HAP-1 (cell line): ENCODE measurements around the gene SKP1.
"Not testable (repeated sequence)": the region's sequence is repeated elsewhere in the genome, so short reads cannot be mapped to it uniquely, and the experiment has no call there.

ENCODE experiments used
- DNase-seq, 2 experiments: peaks; one replicate each; pipeline ENCODE4 v3.0.0-alpha.2; 2016 to 2020; ENCODE audit warnings: low spot score in 2 of 2
- H3K27me3 ChIP-seq: fragments of 250-450 bp; sonication (Bioruptor Pico); 2 replicates; pipeline ENCODE4 v1.5.1; 2020; ENCODE audit warnings: low read depth, mild to moderate bottlenecking, moderate library complexity
- H3K36me3 ChIP-seq: fragments of 250-450 bp; sonication (Bioruptor Pico); replicated peaks from 2 replicates; pipeline ENCODE4 v1.5.1; 2020; ENCODE audit warnings: mild to moderate bottlenecking
- H3K4me1 ChIP-seq: fragments of 250-450 bp; sonication (Bioruptor Pico); 2 replicates; pipeline ENCODE4 v1.5.1; 2020; ENCODE audit warnings: mild to moderate bottlenecking
- H3K4me3 ChIP-seq: fragments of 250-450 bp; sonication (Bioruptor Pico); 2 replicates; pipeline ENCODE4 v1.5.1; 2020; ENCODE audit warnings: mild to moderate bottlenecking, moderate library complexity
- H3K9me3 ChIP-seq: fragments of 250-450 bp; sonication (Bioruptor Pico); 2 replicates; pipeline ENCODE4 v1.5.1; 2020; ENCODE audit warnings: mild to moderate bottlenecking, moderate library complexity
- in situ Hi-C: fragments of 300-500 bp; cut with MboI; formaldehyde crosslinking; loops from 3 replicates; pipeline ENCODE4 v1.14.3; 2020; ENCODE audit warnings: low sequenced_read_pairs, inconsistent platforms, mixed read lengths

SKP1 gene

DNA sequence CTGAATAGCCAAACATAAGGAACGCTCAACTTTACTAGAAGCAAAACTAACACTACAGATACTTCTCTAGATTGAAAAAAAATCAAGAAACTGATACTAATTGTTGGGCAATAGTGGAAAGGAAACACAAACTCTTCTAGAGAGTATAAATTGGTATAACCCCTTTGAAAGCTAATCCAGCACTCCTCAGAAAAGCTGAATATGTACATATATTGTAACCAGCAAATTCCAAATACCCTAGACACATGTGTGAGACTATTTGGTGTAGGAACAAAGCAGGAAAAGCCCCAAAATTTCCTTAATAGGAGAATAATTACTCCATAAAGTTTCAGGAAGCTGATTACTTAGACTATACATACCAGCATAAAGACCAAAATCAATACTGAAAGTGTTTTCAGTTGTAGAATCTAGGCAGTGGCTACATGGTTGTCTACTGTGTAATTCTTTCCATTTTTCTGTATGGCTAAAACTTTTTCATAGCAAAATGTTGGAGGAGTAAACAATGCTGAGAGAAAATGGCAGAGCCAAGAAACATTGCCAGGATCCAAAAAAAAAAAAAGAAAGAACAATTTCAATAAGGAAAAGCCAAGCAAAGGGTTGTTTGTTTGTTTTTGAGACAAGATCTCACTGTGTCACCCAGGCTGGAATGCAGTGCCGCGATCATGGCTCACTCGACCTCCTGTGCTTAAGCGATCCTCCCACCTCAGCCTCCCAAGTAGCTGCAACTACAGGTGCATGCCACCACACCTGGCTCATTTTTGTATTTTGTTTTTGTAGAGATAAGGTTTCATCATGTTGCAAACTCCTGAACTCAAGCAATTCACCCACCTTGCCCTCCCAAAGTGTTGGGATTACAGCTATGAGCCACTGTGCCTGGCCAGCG, 15.0 kb downstream of the SKP1 start:
- H3K4me3 ChIP-seq, result no peak overlapping the region
- no peaks in the 10 kb centered on the region for H3K9me3 ChIP-seq
- H3K36me3 ChIP-seq, result peaks cover 63% of the 10 kb centered on the region
- no peak for DNase-seq
- H3K27me3 ChIP-seq, result no peaks in the 10 kb centered on the region
- H3K4me1 ChIP-seq, result no peaks in the 10 kb centered on the region
- in situ Hi-C loops, result no loop called here

DNA sequence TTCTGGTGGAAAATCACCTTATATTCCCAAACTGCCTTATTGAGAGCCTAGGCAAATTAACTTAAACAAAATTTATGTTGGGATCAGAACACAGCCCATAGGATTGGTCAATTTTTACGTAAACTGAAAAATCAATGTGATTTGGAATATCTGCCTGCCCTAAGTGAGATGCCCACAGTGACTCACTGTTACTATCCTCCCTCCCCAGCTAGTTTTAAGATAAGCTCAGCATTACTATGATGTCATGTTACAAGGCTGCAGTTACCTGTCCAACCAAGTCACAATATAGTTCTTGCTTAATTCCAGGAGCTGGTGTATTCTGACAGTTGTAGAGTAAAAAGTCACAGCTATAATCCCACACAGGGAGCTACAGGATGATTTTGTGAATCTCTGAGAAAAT, 23.1 kb downstream of the SKP1 start:
- Histone ChIP-seq H3K27me3 (no peaks in the 10 kb centered on the region), H3K9me3 (no peaks in the 10 kb centered on the region), H3K36me3 (peaks cover 88% of the 10 kb centered on the region), H3K4me3 (no peak overlapping the region), H3K4me1 (no peaks in the 10 kb centered on the region)
- no peak for DNase-seq
- in situ Hi-C loops, result no loop called here

DNA sequence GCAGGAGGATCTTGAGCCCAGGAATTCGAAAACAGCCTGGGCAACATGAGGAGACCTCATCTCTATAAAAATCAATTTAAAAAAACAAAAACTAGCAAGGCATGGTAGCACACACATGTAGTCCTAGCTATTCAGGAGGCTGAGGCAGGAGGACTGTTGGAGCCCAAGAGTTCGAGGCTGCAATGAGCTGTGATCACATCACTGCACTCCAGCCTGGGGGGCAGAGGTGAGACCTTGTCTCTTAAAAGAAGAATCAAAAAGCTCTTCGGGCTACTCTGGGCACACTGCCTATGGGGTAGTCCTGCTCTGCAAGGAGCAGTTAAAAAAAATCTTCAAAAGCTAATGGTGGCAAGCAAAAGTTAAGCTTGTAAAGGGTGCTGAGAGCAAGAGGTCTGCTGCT, 23.5 kb downstream of the SKP1 start:
- no peak for DNase-seq
- H3K4me3 ChIP-seq, result no peak overlapping the region
- in situ Hi-C loops, result no loop called here
- H3K27me3 ChIP-seq, result no peaks in the 10 kb centered on the region
- no peaks in the 10 kb centered on the region for H3K4me1 ChIP-seq
- no peaks in the 10 kb centered on the region for H3K9me3 ChIP-seq
- H3K36me3 ChIP-seq, result peaks cover 88% of the 10 kb centered on the region

DNA sequence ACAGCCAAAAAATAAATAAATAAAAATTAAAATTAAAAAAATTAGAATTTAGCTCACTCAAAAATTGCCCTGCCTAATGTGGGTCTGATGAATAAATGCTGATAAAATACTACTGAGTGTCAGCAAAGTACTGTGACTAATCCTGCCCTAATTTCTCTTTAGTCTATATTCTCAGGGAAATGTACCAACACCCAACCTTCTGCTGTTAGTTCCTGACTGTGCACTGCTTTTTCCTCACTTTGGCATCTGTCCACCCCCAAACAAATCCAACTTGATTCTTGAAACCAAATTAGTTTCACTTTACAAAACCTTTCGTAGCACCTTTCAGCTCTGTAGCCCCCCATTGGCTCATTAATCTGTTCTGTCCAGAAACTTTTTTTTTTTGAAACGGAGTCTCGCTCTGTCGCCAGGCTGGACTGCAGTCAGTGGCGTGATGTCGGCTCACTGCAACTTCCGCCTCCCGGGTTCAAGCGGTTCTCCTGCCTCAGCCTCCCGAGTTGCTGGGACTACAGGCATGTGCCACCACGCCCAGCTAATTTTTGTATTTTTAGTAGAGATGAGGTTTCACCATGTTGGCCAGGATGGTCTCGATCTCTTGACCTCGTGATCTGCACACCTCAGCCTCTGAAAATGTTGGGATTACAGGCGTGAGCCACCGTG, 24.4 kb downstream of the SKP1 start:
- H3K4me1 ChIP-seq, in situ Hi-C loops, H3K27me3 ChIP-seq, H3K9me3 ChIP-seq, DNase-seq, H3K4me3 ChIP-seq: not testable (repeated sequence)
- peaks cover 85% of the 10 kb centered on the region for H3K36me3 ChIP-seq

DNA sequence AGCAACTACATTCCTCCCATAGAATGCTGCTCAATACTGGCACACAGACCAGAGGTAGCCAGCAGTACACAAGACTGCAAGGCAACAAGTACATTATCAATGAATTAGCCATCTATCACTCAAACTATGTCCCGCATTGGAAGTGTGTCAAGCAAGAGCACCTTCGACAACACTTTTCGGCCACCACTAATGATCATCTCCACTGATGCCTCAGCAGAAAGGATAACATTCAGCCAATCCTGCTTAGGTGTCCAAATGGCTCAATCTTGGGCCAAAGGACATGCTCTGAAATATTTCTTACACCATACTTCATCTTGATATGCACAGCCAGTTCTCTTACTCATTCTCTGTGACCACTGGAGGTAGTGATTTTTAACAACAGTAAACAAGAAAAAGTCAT, 25.0 kb downstream of the SKP1 start:
- Histone ChIP-seq H3K4me1 (no peaks in the 10 kb centered on the region), H3K4me3 (no peak overlapping the region), H3K9me3 (no peaks in the 10 kb centered on the region), H3K27me3 (no peaks in the 10 kb centered on the region), H3K36me3 (peaks cover 85% of the 10 kb centered on the region)
- DNase-seq, result no peak
- in situ Hi-C loops, result no loop called here

DNA sequence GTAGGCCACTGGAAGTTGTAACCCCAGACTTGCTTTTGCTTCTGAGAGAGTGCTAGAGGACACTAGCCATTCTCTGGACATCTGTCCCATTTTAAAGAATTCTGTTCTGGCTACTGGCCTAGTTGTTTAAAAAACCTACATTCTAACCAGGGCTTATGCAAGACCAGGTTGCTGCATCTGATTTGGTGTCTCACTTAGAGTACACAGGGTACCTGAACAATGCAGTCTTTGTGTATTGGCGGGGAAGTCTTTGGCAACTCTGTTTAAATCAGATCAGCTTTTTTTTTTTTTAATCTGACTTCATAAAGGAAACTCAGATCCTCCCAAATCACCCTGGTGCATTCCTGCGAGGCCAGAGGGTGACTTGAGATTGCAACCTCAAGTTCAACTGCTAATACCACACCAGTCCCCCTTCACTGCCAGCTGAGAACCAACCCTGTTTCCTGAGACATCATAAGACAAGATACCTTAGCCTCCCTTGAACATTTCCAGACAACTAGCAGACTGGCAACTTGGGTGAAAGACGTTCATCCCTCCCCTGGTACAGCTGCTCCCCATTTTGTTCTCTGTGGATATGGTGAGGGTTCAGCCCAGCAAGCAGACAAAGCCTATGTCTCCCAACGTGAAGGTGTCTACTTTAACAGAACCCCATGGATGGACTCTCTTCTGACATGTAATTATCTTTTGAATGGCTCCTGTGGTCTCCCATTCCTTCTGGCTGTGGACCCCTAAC, 27.0 kb downstream of the SKP1 start:
- Histone ChIP-seq H3K4me1 (no peaks in the 10 kb centered on the region), H3K36me3 (peaks cover 81% of the 10 kb centered on the region), H3K9me3 (no peaks in the 10 kb centered on the region), H3K4me3 (no peak overlapping the region), H3K27me3 (no peaks in the 10 kb centered on the region)
- DNase-seq, result no peak
- in situ Hi-C loops, result no loop called here

DNA sequence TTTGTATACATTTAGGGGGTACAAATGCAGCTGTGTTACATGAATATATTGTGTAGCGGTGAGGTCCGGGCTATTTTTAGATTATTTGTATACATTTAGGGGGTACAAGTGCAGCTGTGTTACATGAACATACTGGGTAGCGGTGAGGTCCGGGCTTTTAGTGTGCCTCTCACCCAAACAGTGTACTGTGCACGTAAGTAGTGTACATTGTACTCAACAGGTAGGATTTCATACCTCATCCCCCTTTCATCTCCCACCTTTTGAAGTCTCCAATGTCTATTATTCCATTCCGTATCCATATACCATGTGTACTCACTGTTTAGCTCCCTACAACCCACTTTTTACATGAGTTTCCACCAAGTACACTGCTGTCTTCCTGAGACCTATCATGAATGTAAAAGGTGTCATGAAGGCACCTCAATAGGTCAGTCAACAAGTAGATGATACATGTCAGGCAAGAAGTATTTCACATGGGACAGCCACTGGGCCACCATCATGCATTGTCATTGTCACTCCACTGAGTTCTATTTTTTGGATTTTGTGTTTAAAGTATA, 27.7 kb downstream of the SKP1 start:
- Histone ChIP-seq H3K4me1 (no peaks in the 10 kb centered on the region), H3K36me3 (peaks cover 86% of the 10 kb centered on the region), H3K27me3 (no peaks in the 10 kb centered on the region), H3K4me3 (no peak overlapping the region), H3K9me3 (no peaks in the 10 kb centered on the region)
- in situ Hi-C loops, result no loop called here
- no peak for DNase-seq

DNA sequence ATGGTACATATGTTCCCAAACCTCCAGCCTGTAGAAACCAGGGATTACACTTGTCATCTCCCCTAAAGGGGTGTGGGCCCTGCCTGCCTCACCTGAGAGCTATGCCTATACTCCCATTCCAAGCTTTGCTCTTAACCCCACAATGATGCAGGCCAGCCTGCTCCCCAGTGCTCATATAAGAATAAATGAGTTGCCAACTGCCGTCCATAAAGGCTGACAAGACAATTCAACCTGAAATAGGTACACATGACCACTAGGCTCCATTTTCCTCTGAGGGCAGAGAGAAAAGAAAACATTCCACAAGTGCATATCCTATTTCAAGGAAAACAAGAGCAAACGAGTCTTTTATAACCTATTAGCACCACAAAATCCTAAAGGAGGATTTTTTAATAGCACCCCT, 28.4 kb downstream of the SKP1 start:
- Histone ChIP-seq H3K36me3 (peaks cover 86% of the 10 kb centered on the region), H3K9me3 (no peaks in the 10 kb centered on the region), H3K4me3 (no peak overlapping the region), H3K27me3 (no peaks in the 10 kb centered on the region), H3K4me1 (no peaks in the 10 kb centered on the region)
- DNase-seq, result no peak
- in situ Hi-C loops, result no loop called here

DNA sequence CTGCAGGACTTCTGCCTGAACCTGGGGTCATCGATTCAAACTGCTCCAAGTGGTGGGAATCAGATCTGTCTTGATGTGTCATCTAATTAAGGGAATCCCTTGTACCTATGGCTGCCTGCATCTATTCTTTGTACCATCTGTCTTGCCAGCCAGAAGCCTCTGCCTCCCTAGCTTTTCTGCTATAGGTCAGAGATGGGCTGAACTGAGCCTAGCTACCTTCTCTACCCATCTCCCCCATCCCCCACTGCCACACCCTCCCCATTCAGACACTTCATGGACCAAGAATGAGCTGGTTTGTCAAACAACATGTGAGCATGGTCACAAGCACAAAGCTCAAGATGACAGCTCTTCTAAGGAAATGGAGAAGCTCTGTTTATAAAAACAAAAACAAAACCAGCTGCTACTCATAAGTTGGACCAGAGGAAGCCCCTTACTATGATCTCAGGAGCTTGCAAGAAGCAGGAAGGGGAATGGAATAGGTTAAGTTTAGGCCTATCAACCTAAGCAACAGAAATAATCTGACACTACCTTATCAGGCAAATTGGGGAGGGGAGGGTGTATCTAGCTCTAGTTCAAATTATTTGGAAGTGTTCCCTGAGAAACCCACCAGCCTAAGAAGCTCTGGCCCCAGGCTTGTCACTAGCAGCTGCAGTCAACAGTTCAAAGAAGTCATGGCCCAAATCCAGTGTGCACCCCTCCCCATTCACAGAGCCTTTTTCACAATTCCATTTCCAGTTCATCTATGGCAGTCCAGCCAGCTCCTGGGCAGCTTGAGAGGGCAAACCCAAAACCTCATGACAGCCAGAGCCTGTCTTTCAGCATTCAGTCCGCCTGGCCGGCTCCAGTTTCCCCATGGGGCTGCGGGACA, 29.9 kb downstream of the SKP1 start:
- Histone ChIP-seq H3K4me3 (no peak overlapping the region), H3K36me3 (peaks cover 82% of the 10 kb centered on the region)
- in situ Hi-C loops, result no loop called here

DNA sequence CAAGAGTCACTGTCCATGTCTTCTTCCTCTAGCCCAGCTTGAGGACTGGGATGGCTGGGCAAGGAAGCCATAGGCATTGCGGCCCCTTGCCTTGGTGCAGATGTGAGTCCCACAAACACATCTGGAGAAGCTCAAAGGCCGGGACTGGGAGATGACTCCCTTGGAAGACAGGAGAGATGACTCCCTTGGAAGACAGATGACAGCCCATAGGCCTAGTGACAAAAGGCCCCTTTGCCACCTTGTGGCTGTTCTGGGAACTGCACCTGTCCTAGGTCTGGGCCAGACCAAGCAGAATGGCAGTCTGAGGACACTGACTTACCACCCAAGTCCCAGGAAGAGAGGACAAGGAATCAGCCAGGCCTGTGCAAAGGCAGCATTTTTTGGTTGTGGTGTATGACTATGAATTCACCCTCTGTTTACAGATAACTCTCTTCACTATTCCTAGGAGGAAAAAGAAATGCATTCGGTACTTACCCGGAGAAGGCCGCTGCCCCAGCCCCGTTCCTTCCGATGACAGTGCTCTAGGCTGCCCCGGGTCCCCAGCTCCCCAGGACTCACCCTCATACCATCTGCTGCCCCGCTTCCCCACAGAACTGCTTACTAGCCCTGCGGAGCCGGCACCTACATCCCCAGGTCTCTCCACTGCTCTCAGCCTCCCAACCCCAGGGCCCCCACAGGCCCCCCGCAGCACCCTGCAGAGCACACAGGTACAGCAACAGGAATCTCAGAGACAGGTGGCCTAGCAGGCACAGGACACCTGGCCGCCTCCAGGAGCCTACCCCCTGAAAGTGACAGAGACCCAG, 30.8 kb downstream of the SKP1 start:
- H3K36me3 ChIP-seq, result peaks cover 75% of the 10 kb centered on the region
- peak; percentile 20 to 88 for DNase-seq
- in situ Hi-C loops, result no loop called here
- no peak overlapping the region for H3K4me3 ChIP-seq
- H3K27me3 ChIP-seq, result no peaks in the 10 kb centered on the region
- no peaks in the 10 kb centered on the region for H3K4me1 ChIP-seq
- no peaks in the 10 kb centered on the region for H3K9me3 ChIP-seq

More for the DNA sequence above, 29.9 kb downstream of the SKP1 start:
- no peaks in the 10 kb centered on the region for H3K4me1 ChIP-seq
- no peaks in the 10 kb centered on the region for H3K9me3 ChIP-seq
- no peak for DNase-seq
- no peaks in the 10 kb centered on the region for H3K27me3 ChIP-seq

DNA sequence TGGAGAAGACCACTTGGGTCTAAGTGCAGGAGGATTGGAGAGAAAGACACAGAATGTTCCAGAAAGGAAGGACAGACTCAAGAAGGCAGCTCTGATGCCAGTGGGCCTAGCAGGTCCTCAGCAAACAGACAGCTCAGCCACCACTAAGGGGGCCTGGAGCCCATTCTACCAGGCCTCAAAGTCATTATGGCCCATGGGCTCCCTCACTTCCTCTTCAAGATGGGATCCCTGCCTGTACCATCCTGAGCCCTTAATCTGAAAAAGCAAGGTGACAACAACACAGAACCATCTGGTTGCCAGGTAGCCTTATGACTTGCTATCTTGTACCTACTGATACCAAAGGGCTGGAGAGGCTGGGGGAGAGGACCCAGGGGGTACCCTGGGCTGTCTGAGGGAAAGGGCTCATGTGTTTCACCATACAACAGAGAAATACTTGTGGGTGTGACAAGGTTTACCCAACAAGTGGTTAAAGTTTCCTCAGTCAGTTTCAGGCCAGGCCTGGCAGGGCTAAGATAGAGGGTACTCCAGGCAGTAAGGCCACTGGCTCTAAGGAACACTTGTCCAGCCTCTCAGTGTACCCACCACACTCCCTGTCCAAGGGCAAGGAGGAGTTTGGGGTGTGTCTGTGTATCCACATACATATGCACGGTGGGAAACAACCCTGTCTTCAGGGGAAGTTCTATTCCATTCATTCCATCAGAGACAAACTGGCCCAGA, 31.6 kb downstream of the SKP1 start:
- H3K27me3 ChIP-seq, result no peaks in the 10 kb centered on the region
- in situ Hi-C loops, result no loop called here
- no peaks in the 10 kb centered on the region for H3K9me3 ChIP-seq
- peaks cover 67% of the 10 kb centered on the region for H3K36me3 ChIP-seq
- no peak overlapping the region for H3K4me3 ChIP-seq
- DNase-seq, result no peak
- no peaks in the 10 kb centered on the region for H3K4me1 ChIP-seq
